Measurements from ENCODE around the gene E2F4.

DNA sequence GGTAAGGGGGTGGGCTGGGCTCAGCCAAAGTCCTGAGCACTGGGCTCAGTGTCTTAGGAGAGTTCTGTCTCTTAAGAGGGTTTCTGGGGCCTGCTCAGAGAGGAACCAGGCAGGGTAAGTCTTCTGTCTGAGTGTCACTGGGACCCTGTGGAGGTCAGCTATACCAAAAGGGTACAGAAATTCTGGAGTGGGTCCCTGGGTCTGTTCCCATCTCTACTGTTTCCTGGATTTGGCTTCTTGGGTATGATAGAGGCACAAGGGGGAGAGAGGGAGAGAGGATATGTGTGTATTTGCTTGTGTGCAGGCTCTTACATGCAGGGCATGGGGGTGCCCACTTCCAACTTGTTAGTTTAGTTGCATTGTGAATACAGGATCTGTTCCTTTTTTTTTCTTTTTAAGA is 1.6 kb downstream of the E2F4 start:
- TF ChIP-seq, protein P1, sequence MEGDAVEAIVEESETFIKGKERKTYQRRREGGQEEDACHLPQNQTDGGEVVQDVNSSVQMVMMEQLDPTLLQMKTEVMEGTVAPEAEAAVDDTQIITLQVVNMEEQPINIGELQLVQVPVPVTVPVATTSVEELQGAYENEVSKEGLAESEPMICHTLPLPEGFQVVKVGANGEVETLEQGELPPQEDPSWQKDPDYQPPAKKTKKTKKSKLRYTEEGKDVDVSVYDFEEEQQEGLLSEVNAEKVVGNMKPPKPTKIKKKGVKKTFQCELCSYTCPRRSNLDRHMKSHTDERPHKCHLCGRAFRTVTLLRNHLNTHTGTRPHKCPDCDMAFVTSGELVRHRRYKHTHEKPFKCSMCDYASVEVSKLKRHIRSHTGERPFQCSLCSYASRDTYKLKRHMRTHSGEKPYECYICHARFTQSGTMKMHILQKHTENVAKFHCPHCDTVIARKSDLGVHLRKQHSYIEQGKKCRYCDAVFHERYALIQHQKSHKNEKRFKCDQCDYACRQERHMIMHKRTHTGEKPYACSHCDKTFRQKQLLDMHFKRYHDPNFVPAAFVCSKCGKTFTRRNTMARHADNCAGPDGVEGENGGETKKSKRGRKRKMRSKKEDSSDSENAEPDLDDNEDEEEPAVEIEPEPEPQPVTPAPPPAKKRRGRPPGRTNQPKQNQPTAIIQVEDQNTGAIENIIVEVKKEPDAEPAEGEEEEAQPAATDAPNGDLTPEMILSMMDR (IDR thresholded peaks at IDR 0.05; ENCODE audit: insufficient read depth, low read depth, low read length): no peak
- no peak for TF ChIP-seq EZH2 (IDR thresholded peaks at IDR 0.05; ENCODE audit: insufficient read depth, low read length)
